B cell (primary cell): ENCODE results near the gene IFIT1B. TPM values are rescaled to one million over a fixed set of nuclear protein-coding genes. Genes with fewer than 3 reads are reported as not detected.

Source experiments
- ATAC-seq: fragments of 200-7000 bp; cut with Tn5 transposase; one replicate; pipeline ENCODE4 v1.10.0; 2021; ENCODE audit warnings: low read depth, mild to moderate bottlenecking, moderate number of reproducible peaks, moderate library complexity
- CTCF ChIA-PET: fragments of 350-600 bp; sonication (Branson Sonifier 250); formaldehyde crosslinking; loops from one replicate; lab custom pipeline; 2021; ENCODE audit warnings: antibody characterized with exemption, inconsistent platforms; lab: Charles Lee
- POLR2A ChIA-PET: fragments of 350-600 bp; sonication (Branson Sonifier 250); formaldehyde crosslinking; loops from one replicate; lab custom pipeline; 2021; ENCODE audit warnings: antibody characterized with exemption; lab: Charles Lee
- DNase-seq: peaks from one replicate; pipeline ENCODE4 v3.0.0; 2013
- H2AFZ ChIP-seq: 2 replicates; pipeline ENCODE4 v1.6.1; 2012; ENCODE audit warnings: mild to moderate bottlenecking, low read depth, low read length; ENCODE audit not compliant: insufficient read depth, poor library complexity, severe bottlenecking
- H3K27ac ChIP-seq, 2 donors: 1 replicate in 1 of 2; 2 replicates in 1 of 2; pipeline ENCODE4 v1.5.1; 2012 to 2013; ENCODE audit warnings: low read length in 2 of 2, mild to moderate bottlenecking in 2 of 2, moderate library complexity in 1 of 2
- H3K27me3 ChIP-seq, 4 experiments: fragments of 200-600 bp in 1 of 4; sonication (generic) in 1 of 4; replicated peaks in 1 of 4; 1 replicate in 2 of 4; 2 replicates in 2 of 4; pipeline versions ENCODE4 v1.6.1 to v1.7.0; 2013 to 2016; ENCODE audit warnings: low read length in 3 of 4, mild to moderate bottlenecking in 2 of 4, mixed read lengths in 1 of 4, moderate library complexity in 1 of 4; ENCODE audit not compliant: insufficient read depth in 4 of 4, control insufficient read depth in 3 of 4; ENCODE audit errors: control extremely low read depth in 1 of 4
- H3K36me3 ChIP-seq, 2 experiments: replicated peaks in 1 of 2; 1 replicate in 1 of 2; 2 replicates in 1 of 2; pipeline versions ENCODE4 v1.6.1 to v1.7.1; 2013; ENCODE audit warnings: low read length in 1 of 2; ENCODE audit not compliant: insufficient read depth in 2 of 2, control insufficient read depth in 1 of 2; ENCODE audit errors: control extremely low read depth in 1 of 2, extremely low read depth in 1 of 2
- H3K4me1 ChIP-seq, 2 donors: fragments of 200-600 bp in 1 of 2; sonication (generic) in 1 of 2; 1 replicate in 1 of 2; 2 replicates in 1 of 2; pipeline versions ENCODE4 v1.5.1 to v1.6.1; 2013 to 2017; ENCODE audit warnings: low read length in 2 of 2; ENCODE audit not compliant: control insufficient read depth in 2 of 2, insufficient read depth in 2 of 2
- H3K4me2 ChIP-seq: replicated peaks from 2 replicates; pipeline ENCODE3; 2012; ENCODE audit warnings: mild to moderate bottlenecking, low read depth, low read length; ENCODE audit not compliant: poor library complexity, severe bottlenecking
- H3K4me3 ChIP-seq, 5 experiments: fragments of 200-600 bp in 1 of 5; sonication (generic) in 1 of 5; 1 replicate in 3 of 5; 2 replicates in 2 of 5; pipeline versions ENCODE4 v1.5.1 to v1.7.0; 2011 to 2016; ENCODE audit warnings: low read length in 4 of 5, mild to moderate bottlenecking in 4 of 5, low read depth in 2 of 5, control low read depth in 1 of 5, moderate library complexity in 1 of 5; ENCODE audit not compliant: insufficient read depth in 1 of 5; ENCODE audit errors: control extremely low read depth in 1 of 5, extremely low read depth in 1 of 5
- H3K79me2 ChIP-seq: fragments of 200-600 bp; sonication (generic); one replicate; pipeline ENCODE4 v1.6.0; 2016; ENCODE audit warnings: low read length; ENCODE audit not compliant: control insufficient read depth, insufficient read depth
- H3K9ac ChIP-seq: fragments of 200-600 bp; sonication (generic); 2 replicates; pipeline ENCODE4 v1.6.1; 2017; ENCODE audit warnings: mild to moderate bottlenecking, low read length, moderate library complexity
- H3K9me3 ChIP-seq, 3 donors: one replicate each; pipeline versions ENCODE4 v1.6.1 to v1.7.1; 2013; ENCODE audit warnings: low read length in 2 of 3; ENCODE audit not compliant: control insufficient read depth in 2 of 3, insufficient read depth in 1 of 3; ENCODE audit errors: control extremely low read depth in 1 of 3
- H4K20me1 ChIP-seq: 2 replicates; pipeline ENCODE4 v1.6.0; 2012; ENCODE audit warnings: mild to moderate bottlenecking, low read length; ENCODE audit not compliant: insufficient read depth, control insufficient read depth, poor library complexity, severe bottlenecking
- H3K27ac Mint-ChIP-seq: one replicate; pipeline ENCODE4 v1.8.0; 2021; ENCODE audit warnings: mixed read lengths
- H3K27me3 Mint-ChIP-seq: one replicate; pipeline ENCODE4 v1.8.0; 2021; ENCODE audit warnings: mixed read lengths
- H3K4me1 Mint-ChIP-seq: one replicate; pipeline ENCODE4 v1.8.0; 2021; ENCODE audit warnings: mixed read lengths
- H3K4me3 Mint-ChIP-seq: one replicate; pipeline ENCODE4 v1.8.0; 2021; ENCODE audit warnings: mixed read lengths
- H3K9me3 Mint-ChIP-seq: one replicate; pipeline ENCODE4 v1.8.0; 2022; ENCODE audit warnings: mixed read lengths; ENCODE audit not compliant: insufficient read depth
- CTCF ChIP-seq: fragments of 200-600 bp; IDR thresholded peaks from one replicate; pipeline ENCODE4 v1.8.0; 2022; ENCODE audit warnings: antibody characterized with exemption, mild to moderate bottlenecking
- EZH2 ChIP-seq: IDR thresholded peaks from 2 replicates; pipeline ENCODE4 v1.6.1; 2012; ENCODE audit warnings: borderline replicate concordance, low read depth, mild to moderate bottlenecking, moderate library complexity, low read length; ENCODE audit not compliant: insufficient read depth, poor library complexity, severe bottlenecking
- WGBS: methylation state at CpG from one replicate; pipeline ENCODE4 v1.1.5; 2013; ENCODE audit warnings: missing lambda C conversion rate; ENCODE audit not compliant: insufficient coverage; 5-methylcytosine and 5-hydroxymethylcytosine counted together
- intact Hi-C: fragments of 100-400 bp; cut with micrococcal nuclease; formaldehyde crosslinking; loops from one replicate; pipeline ENCODE4 v1.10.0; 2022
- polyA plus RNA-seq: library from polyadenylated mRNA; depleted of rRNA; stranded (reverse); fragments of >200 nt; gene quantifications from 2 replicates; pipeline ENCODE4 v1.2.3, GENCODE V29; 2012
- total RNA-seq, 2 donors: library from RNA; stranded (reverse); fragments of 120-200 nt in 1 of 2; gene quantifications; 1 replicate in 1 of 2; 2 replicates in 1 of 2; pipeline versions ENCODE4 v1.2.3 to v1.2.4, GENCODE V29; 2013 to 2022

IFIT1B gene
- total and polyA plus RNA-seq, 2 donors (not counting 1 experiment from before 2014, with no cell fraction given), result not detected

DNA sequence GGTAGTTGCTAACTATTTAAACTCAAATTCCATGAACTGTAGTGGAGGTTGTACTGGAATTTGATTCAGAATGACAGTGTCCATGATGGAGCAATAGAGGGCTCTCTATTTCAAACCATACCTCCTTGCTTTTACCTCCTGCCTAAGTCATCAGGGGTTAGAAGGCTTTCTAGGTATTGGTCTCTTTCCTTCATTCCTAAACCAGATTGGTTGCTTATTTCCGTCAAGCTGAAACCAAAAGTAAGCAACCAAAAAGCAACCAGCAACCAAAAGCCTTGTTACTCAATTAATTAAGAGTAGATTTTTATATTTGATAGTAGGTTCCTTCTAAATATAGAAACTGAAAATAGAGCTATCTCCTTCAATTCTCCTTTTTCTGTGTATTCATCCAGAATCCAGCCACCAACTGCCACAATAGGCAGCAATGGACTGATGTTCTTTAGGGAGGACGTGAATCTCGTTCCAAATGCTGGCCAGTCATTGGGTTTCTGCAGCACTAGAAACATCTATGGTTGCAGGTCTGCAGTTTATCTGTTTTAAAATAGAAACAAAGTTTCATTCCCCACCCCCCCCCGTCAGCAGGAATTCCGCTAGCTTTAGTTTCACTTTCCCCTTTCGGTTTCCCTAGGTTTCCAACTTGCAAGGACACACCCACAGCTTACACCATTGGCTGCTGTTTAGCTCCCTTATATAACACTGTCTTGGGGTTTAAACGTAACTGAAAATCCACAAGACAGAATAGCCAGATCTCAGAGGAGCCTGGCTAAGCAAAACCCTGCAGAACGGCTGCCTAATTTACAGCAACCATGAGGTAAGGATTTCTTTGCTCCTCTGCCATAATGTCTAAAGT is 14.3 kb downstream of the IFIT1B start, which contains the start of gene IFIT1:
IFIT1 (plus strand) TSS at position 717 of the 850 bp plus-strand sequence; CDS start at position 807, 90 bp downstream.
- peaks cover 29% of the 10 kb centered on the region for H3K79me2 ChIP-seq
- H3K4me1 Mint-ChIP-seq, result peaks cover 28% of the 10 kb centered on the region
- H3K4me3 ChIP-seq, result peak within 1 kb of the TSS; percentile 59 to 94 (median 64)
- H3K27me3 ChIP-seq, result no peaks in the 10 kb centered on the region
- no peaks in the 10 kb centered on the region for H3K9me3 ChIP-seq
- ChIA-PET POLR2A (interaction anchor here (0.6 to 0.7 kb wide), 2 partner anchors 22 to 461 kb away, joined by 3 to 4 read pairs; partner anchors contain the start of gene IFIT5), CTCF (interaction anchor here (0.6 to 2.2 kb wide), 9 partner anchors 20 to 1772 kb away, joined by 3 to 10 read pairs (median 5); partner anchors contain the start of genes IFIT2 and IFIT5)
- H3K36me3 ChIP-seq, result no peaks in the 10 kb centered on the region
- H3K4me3 Mint-ChIP-seq, result peak within 1 kb of the TSS; percentile 93
- intact Hi-C loops, result loop anchor here (1.0 to 2.0 kb wide), 3 partner anchors 22 to 89 kb away; partner anchors contain the start of genes IFIT2 and IFIT5
- H3K9me3 Mint-ChIP-seq, result no peaks in the 10 kb centered on the region
- peak; percentile 78 for DNase-seq
- H2AFZ ChIP-seq, result peak within 1 kb of the TSS; percentile 77
- 0% methylated on average over 4 of the region's 8 CpGs for WGBS
- peak within 1 kb of the TSS; percentile 81 for H3K4me2 ChIP-seq
- H4K20me1 ChIP-seq, result no peaks in the 10 kb centered on the region
- ATAC-seq, result peak; percentile 87
- peaks cover 19 to 20% of the 10 kb centered on the region in 2 donors for H3K4me1 ChIP-seq
- H3K27me3 Mint-ChIP-seq, result no peaks in the 10 kb centered on the region
- TF ChIP-seq CTCF (no peak), EZH2 (no peak)
- H3K27ac ChIP-seq, result peak within 1 kb of the TSS; percentile 59 to 71
- peak within 1 kb of the TSS; percentile 76 for H3K9ac ChIP-seq
- peak within 1 kb of the TSS; percentile 81 for H3K27ac Mint-ChIP-seq
